Kidney (tissue), 14 donors: ENCODE measurements around the gene TLCD4. TPM values are rescaled to one million over a fixed set of nuclear protein-coding genes. Genes with fewer than 3 reads are reported as not detected.

Experiments
- DNase-seq, 5 donors: peaks; one replicate each; pipeline ENCODE4 v3.0.0-alpha.2; 2013 to 2020
- FAIRE-seq: peaks from 2 replicates; lab custom pipeline; 2012; peaks lifted over from hg19 to GRCh38; lab: Jason Lieb, UNC
- H3K27ac ChIP-seq, 2 donors: one replicate each; pipeline ENCODE4 v1.7.0; 2013; ENCODE audit warnings: low read depth in 2 of 2, low read length in 2 of 2, inconsistent platforms in 1 of 2
- H3K27me3 ChIP-seq: one replicate; pipeline ENCODE4 v1.7.1; 2013; ENCODE audit warnings: low read length, inconsistent platforms; ENCODE audit not compliant: control insufficient read depth, insufficient read depth
- H3K36me3 ChIP-seq, 3 donors: one replicate each; pipeline versions ENCODE4 v1.7.0 to v1.7.1; 2013; ENCODE audit warnings: low read length in 3 of 3, control low read depth in 1 of 3, inconsistent platforms in 1 of 3; ENCODE audit not compliant: insufficient read depth in 3 of 3, control insufficient read depth in 2 of 3
- H3K4me1 ChIP-seq, 3 donors: one replicate each; pipeline versions ENCODE4 v1.7.0 to v1.7.1; 2013; ENCODE audit warnings: low read length in 3 of 3, inconsistent platforms in 1 of 3, low read depth in 1 of 3; ENCODE audit not compliant: control insufficient read depth in 2 of 3, insufficient read depth in 2 of 3
- H3K4me3 ChIP-seq, 3 donors: one replicate each; pipeline versions ENCODE4 v1.7.0 to v1.8.1; 2013; ENCODE audit warnings: low read length in 3 of 3, control low read depth in 1 of 3, inconsistent platforms in 1 of 3
- H3K9ac ChIP-seq, 3 donors: one replicate each; pipeline versions ENCODE4 v1.7.0 to v1.7.1; 2013; ENCODE audit warnings: low read length in 3 of 3, control low read depth in 1 of 3, inconsistent platforms in 1 of 3
- H3K9me3 ChIP-seq, 3 donors: one replicate each; pipeline versions ENCODE4 v1.7.0 to v1.7.1; 2013; ENCODE audit warnings: low read length in 3 of 3, control low read depth in 1 of 3, inconsistent platforms in 1 of 3; ENCODE audit not compliant: control insufficient read depth in 2 of 3, insufficient read depth in 1 of 3
- intact Hi-C: fragments of 100-400 bp; cut with DNase I; formaldehyde crosslinking; loops from one replicate; pipeline ENCODE4 v1.11.1; 2022
- polyA plus RNA-seq: library from polyadenylated mRNA; stranded (reverse); fragments of 350-450 nt; fragmentation: Illumina TruSeq; extraction: RNeasy Lipid Tissue Mini Kit (QIAGEN cat#74804); gene quantifications from one replicate; pipeline ENCODE4 v1.2.3, GENCODE V29; 2014; ENCODE audit warnings: low read depth, low replicate concordance; ENCODE audit not compliant: insufficient read depth
- total RNA-seq: library from RNA; stranded (reverse); fragmentation: NEBNext Ultra II Directional; extraction: Animal tissue kit (Norgen Biotek cat#: 25700); gene quantifications from one replicate; pipeline ENCODE4 v1.2.1, GENCODE V29; 2021
- TF ChIP-seq, protein P1 (sequence below): IDR thresholded peaks from 3 replicates; pipeline ENCODE4 v1.5.1; 2012; ENCODE audit warnings: mild to moderate bottlenecking, moderate library complexity, borderline replicate concordance; ENCODE audit not compliant: insufficient read depth; ENCODE audit errors: extremely low read depth
- donor health status: control.
- donor health status: control.
- donor health status: control.
- donor health status: control.
- donor health status: control.
- donor health status: DM: yes; HTN: yes; CAD: no.
- donor health status: Normal renal cell carcinoma (clear cell type).

Gene TLCD4
- total and polyA plus RNA-seq, 2 donors from 2014 or later: 2.4 to 7.1 TPM

DNA sequence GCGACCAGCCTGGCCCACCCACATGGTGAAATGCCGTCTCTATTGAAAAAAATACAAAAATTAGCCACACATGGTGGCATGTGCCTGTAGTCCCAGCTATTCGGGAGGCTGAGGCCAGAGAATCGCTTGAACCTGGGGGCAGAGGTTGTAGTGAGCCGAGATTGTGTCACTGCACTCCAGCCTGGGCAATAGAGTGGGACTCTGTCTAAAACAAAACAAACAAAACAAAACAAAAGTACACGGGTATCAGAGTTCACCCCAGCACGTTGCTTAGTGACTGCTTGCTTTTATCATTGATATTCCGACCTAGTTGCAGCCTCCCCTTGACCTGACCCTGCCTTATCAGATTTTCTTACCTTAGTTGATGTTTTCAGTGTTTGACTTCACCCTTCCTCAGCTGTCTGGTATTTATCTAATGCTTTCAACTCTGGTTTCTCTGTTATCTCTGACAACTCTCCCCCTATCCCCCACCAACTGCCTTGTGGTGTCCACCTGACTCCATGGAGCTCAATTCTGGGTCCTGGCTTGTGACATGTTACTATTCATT, 5.1 kb downstream of the TLCD4 start:
- Histone ChIP-seq H3K4me1 (peaks cover 0 to 4% (median 2%) of the 10 kb centered on the region in 3 donors), H3K27me3 (peaks cover 2% of the 10 kb centered on the region), H3K4me3 (no peak overlapping the region), H3K9me3 (no peaks in the 10 kb centered on the region), H3K9ac (no peak overlapping the region), H3K36me3 (no peaks in the 10 kb centered on the region), H3K27ac (no peak overlapping the region)
- TF ChIP-seq, protein P1, sequence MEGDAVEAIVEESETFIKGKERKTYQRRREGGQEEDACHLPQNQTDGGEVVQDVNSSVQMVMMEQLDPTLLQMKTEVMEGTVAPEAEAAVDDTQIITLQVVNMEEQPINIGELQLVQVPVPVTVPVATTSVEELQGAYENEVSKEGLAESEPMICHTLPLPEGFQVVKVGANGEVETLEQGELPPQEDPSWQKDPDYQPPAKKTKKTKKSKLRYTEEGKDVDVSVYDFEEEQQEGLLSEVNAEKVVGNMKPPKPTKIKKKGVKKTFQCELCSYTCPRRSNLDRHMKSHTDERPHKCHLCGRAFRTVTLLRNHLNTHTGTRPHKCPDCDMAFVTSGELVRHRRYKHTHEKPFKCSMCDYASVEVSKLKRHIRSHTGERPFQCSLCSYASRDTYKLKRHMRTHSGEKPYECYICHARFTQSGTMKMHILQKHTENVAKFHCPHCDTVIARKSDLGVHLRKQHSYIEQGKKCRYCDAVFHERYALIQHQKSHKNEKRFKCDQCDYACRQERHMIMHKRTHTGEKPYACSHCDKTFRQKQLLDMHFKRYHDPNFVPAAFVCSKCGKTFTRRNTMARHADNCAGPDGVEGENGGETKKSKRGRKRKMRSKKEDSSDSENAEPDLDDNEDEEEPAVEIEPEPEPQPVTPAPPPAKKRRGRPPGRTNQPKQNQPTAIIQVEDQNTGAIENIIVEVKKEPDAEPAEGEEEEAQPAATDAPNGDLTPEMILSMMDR: no peak
- intact Hi-C loops: no loop called here
- DNase-seq (no peak), FAIRE-seq (no peak)

DNA sequence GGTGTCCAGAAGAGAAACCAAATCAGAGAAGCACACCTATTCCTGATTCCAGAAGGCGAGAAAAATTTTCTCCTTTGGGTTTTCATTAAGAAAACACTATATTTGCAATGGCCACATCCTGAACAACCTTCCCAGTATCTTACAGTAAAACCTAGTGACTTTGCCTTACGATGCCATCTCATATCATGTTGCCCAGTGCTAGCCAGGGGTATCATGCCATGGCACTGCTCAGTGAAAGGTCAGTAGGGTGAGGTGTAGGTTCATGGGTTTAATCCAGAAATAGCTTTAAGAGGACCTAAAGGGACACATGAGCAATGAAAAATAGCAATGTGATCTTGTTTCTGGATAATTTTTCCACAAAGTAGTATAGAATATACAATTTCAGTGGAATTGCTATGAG, 7.2 kb downstream of the TLCD4 start:
- DNase-seq (no peak), FAIRE-seq (no peak)
- Histone ChIP-seq H3K4me3 (no peak overlapping the region), H3K27me3 (no peaks in the 10 kb centered on the region), H3K27ac (no peak overlapping the region), H3K4me1 (no peaks in the 10 kb centered on the region), H3K9me3 (no peaks in the 10 kb centered on the region), H3K36me3 (no peaks in the 10 kb centered on the region), H3K9ac (no peak overlapping the region)
- intact Hi-C loops: no loop called here
- TF ChIP-seq, protein P1: no peak

DNA sequence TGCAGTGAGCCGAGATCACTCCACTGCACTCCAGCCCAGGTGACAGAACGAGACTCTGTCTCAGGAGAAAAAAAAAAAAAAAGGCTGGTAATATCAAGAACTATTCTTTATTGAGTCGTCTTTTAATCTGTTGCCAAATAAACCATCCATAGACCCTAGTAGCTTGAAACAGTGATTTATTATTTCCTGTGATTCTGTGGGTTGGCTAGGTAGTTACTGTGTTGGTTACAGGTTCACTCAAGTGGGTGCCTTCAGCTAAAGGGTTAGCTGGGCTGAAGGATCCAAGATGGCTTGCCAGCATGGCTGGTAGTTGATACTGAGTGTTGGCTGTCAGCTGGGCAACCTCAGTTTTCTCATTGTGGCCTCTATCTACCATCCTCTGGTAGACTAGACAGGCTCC, 9.2 kb downstream of the TLCD4 start:
- TF ChIP-seq, protein P1: no peak
- no peak overlapping the region for H3K4me3 ChIP-seq
- H3K9me3 ChIP-seq: no peaks in the 10 kb centered on the region
- H3K27me3 ChIP-seq: no peaks in the 10 kb centered on the region
- no peak overlapping the region for H3K27ac ChIP-seq
- intact Hi-C loops: no loop called here
- H3K9ac ChIP-seq: no peak overlapping the region
- no peaks in the 10 kb centered on the region for H3K4me1 ChIP-seq
- H3K36me3 ChIP-seq: no peaks in the 10 kb centered on the region
- FAIRE-seq (no peak), DNase-seq (no peak)

DNA sequence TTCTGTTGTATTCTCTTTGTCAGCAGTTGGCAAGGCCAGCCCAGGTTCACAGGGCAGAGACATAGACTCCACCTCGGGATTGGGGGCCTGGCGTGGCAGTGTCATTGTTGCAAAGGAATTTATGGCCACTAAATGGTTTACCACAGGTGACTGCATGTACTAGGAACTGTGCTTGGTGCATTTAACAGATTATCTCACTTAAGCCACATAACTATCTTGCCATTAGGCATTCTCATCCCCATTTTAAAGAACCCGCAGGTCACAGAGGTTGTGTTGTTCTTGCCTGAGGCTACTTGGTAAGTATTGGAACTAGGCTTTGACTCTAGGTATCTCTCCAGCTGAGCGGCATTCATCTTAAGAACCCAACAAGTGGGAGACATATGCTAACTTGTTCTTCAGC, 9.7 kb downstream of the TLCD4 start:
- FAIRE-seq: no peak
- Histone ChIP-seq H3K9me3 (no peaks in the 10 kb centered on the region), H3K4me3 (no peak overlapping the region), H3K27me3 (no peaks in the 10 kb centered on the region), H3K27ac (no peak overlapping the region), H3K4me1 (no peaks in the 10 kb centered on the region), H3K36me3 (no peaks in the 10 kb centered on the region), H3K9ac (no peak overlapping the region)
- intact Hi-C loops: no loop called here
- TF ChIP-seq, protein P1: no peak
- DNase-seq: no peak
